Heart left ventricle (tissue), 13 donors: ENCODE results near the gene NKX2-1.

Source experiments
- POLR2A ChIP-seq, 2 donors: fragments of 450-650 bp; IDR thresholded peaks; one replicate each; pipeline ENCODE4 v1.6.1; 2017; ENCODE audit warnings: antibody characterized with exemption in 2 of 2, mild to moderate bottlenecking in 2 of 2, moderate library complexity in 2 of 2
- TF ChIP-seq, protein P1 (sequence below), 12 donors: fragments of 200-600 bp; sonication (generic) in 4 of 12; IDR thresholded peaks; one replicate each; pipeline versions ENCODE4 v1.5.0 to v1.8.0; 2018 to 2022; ENCODE audit warnings: antibody characterized with exemption in 12 of 12, mild to moderate bottlenecking in 5 of 12
- donor health status: ischemic (EF 13 %, LVEDD 7.1; RV severe dilation, severe dysfunction).
- donor health status: DM: no; HTN: yes; CAD: no.
- donor health status: DM: no; HTN: no; CAD: no.
- donor health status: ischemic (EF 25% LVEDD 6.9; RV normal size, moderate dysfunction).
- donor health status: ischemic (EF 25% LVEDD 5.7; RV mildly dilated, moderate dysfunction).
- donor health status: ischemic (EF 35%, LVEDD 5.7; RV mildly dilated, moderate dysfunction).
- donor health status: nonischemic (EF 11% LVEDD 7.7; RV severe dilation, severe dysfunction).
- donor health status: DM: yes; HTN: yes; CAD: no.
- donor health status: PGD.
- donor health status: ischemic (EF 29% LVEDD 5.4; RV normal size, mild dysfunction).
- donor health status: nonischemic (EF 23%, LVEDD 6.1; RV moderate dilation, normal function).

DNA sequence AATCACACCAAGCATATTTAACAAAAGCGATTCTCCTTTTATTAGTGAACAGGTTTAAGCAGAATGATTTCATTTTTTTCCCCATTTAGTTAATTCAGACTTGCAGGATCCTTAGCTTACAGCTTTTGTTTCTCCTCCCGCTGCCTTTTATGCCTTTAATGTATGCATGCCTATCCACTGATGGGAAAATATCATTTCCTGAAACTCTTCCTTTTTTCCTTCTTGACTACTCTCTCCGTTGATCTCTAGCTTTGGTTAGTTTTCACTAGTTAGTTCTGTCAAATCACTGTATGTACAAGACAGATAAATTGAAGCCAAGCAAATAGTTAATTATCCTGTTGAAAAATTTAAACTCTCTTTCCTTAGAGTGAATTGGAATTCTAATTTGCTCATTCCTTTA lies 26.3 kb downstream of the NKX2-1 start:
- TF ChIP-seq, protein P1, sequence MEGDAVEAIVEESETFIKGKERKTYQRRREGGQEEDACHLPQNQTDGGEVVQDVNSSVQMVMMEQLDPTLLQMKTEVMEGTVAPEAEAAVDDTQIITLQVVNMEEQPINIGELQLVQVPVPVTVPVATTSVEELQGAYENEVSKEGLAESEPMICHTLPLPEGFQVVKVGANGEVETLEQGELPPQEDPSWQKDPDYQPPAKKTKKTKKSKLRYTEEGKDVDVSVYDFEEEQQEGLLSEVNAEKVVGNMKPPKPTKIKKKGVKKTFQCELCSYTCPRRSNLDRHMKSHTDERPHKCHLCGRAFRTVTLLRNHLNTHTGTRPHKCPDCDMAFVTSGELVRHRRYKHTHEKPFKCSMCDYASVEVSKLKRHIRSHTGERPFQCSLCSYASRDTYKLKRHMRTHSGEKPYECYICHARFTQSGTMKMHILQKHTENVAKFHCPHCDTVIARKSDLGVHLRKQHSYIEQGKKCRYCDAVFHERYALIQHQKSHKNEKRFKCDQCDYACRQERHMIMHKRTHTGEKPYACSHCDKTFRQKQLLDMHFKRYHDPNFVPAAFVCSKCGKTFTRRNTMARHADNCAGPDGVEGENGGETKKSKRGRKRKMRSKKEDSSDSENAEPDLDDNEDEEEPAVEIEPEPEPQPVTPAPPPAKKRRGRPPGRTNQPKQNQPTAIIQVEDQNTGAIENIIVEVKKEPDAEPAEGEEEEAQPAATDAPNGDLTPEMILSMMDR (IDR thresholded peaks at IDR 0.05), result no peak
- TF ChIP-seq POLR2A (IDR thresholded peaks at IDR 0.05), result no peak
